HG03175 (cell line): Measurements from ENCODE around the gene UNC45A.
"Not testable (repeated sequence)": the region's sequence is repeated elsewhere in the genome, so short reads cannot be mapped to it uniquely, and the experiment has no call there.

Experiments used
- ATAC-seq: cut with Tn5 transposase; IDR thresholded peaks from one replicate; pipeline ENCODE4 v1.9.1; 2021; ENCODE audit warnings: mild to moderate bottlenecking, moderate library complexity; ENCODE audit not compliant: unreplicated experiment

UNC45A gene

DNA sequence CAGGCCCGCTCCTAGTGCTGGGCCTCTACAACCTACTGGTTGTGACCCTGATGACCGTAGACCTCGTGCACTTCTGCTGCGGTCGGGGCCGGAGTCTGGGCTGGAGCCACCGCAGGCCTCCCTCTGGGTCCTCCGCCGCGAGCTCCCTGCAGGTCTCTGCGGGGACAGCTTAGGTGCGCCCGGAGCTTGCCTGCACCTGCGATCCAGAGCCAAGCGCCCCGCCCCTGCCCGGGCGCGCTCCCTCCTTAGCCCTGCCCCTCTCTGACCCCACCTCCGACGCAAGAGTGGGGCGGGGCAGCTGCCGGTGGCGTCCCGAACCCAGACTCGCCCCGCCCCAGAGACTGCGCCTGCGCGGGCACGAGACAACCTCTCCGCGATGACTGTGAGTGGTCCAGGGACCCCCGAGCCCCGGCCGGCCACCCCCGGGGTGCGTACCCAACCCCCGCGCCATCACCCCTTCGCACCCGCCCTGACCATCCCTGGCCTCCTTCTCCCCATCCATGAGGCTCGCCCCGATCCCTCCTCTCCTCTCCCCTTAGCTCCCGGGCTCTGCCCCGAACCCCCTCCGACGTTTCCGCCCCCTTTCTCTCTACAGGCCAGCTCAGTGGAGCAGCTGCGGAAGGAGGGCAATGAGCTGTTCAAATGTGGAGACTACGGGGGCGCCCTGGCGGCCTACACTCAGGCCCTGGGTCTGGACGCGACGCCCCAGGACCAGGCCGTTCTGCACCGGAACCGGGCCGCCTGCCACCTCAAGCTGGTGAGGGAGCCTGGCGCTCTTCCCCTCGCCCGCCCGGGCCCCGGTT is at the start of gene UNC45A:
UNC45A (plus strand) TSS at position 337 of the 803 bp plus-strand sequence; CDS start at position 377, 40 bp downstream.
- ATAC-seq, result peak; percentile 67

DNA sequence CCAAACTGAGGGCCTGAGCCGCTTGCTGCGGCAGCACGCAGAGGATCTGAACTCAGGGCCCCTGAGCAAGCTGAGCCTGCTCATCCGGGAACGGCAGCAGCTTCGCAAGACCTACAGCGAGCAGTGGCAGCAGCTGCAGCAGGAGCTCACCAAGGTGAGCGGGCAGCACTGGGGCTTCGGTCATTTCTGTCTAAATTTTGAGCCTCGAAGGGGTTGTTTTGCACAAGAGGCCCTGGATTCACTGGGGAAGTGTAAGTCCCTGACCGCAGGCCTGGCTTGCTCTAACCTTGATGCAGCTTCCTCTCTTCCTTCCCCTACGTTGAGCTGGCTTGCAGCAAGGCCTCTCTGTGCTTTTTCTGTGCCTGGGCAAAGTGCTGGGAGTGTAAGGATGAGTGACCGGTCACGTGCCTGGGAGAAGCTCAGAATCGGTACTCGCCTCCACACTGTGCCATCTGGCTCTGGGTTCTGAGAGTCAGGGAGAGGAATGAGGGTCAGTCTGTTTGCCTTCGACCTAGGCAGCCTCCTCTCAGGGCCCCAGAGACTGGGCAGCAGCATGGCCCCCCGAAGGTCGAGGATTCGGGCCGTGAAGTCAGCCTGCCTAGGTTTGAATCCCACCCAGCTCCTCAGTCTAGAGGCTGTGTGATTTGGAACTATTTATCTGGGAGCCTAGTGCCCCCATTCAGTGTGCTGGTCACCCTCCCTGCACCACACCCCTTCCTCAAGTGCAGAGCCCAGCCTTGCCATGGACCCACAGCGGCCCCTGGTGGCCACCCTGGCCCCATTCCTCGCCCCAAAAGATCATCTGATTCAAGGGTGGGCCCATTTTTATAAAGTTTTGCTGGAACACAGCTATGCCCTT is 49.4 kb upstream of the UNC45A start:
- ATAC-seq, result peak; percentile 54

- ATAC-seq, result no peak
These were observed 48.8 kb upstream of the UNC45A start for GRCh38 chr15:90886291-90886614.

- no peak for ATAC-seq
These were observed 48.0 kb upstream of the UNC45A start for GRCh38 chr15:90887037-90887481.

GRCh38 chr15:90889313-90889730 is 45.8 kb upstream of the UNC45A start:
- ATAC-seq, result no peak

DNA sequence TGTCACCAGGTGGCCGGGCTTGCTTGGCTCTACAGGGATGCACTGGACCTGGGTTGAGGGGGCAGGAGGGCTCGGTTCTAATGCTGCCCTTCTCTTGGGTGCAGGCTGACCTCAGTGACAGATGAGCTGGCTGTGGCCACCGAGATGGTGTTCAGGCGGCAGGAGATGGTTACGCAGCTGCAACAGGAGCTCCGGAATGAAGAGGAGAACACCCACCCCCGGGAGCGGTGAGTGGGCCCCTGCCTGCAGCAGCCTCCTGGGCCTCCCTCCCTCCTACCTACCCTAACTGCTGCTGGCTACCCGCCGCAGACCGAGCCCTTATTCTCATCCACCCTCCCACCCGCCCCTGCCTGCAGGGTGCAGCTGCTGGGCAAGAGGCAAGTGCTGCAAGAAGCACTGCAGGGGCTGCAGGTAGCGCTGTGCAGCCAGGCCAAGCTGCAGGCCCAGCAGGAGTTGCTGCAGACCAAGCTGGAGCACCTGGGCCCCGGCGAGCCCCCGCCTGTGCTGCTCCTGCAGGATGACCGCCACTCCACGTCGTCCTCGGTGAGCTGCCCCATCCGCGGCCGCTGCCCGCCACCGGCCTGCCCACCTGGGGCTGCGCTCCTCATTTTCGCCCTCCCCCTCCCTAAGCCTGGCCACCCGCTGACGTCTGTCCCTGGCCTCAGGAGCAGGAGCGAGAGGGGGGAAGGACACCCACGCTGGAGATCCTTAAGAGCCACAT is 45.2 kb upstream of the UNC45A start:
- ATAC-seq, result no peak

GRCh38 chr15:90890839-90891238 is 44.2 kb upstream of the UNC45A start:
- ATAC-seq, result no peak

DNA sequence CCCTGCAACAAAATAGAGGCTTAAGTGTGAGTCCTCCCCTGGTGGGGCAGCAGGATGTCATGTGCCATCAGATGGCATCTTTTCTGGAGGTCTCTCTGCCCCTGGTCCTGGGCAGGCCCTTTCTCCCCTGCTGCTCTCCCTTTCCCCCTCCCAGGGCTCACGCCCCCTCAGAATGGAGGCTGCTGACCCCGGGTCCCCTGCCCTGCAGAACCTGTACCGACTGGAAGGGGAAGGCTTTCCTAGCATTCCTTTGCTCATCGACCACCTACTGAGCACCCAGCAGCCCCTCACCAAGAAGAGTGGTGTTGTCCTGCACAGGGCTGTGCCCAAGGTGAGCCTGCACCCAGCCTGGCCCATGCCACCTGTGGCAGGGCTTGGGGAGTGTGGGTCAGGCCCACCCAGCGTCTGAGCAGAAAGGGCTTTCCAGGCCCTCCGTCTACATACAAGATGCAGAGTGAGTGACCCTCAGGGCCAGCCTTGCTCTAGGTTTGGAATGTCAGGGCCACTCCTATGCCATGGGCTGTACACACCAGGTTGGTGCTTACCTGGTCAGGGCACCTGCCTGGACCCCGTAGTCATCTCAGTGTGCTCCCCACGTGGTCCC is 43.6 kb upstream of the UNC45A start:
- no peak for ATAC-seq

DNA sequence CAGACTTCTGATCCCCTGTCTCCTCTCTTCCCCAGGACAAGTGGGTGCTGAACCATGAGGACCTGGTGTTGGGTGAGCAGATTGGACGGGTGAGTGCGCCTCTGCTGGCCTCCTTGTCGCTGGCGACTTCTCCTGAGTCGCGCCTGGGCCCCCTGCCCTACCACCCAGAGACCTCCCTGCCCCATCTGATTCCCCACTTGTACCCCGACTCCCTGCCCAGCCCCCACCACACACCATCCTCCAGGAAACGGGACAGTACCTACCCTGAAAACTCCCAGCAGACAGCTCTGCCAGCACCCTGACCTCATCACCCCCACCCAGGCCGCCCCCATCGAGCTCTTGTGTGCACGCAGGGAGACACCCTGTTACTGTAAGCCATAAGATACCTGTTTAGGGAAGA is 43.1 kb upstream of the UNC45A start:
- ATAC-seq, result no peak

GRCh38 chr15:90892498-90893174 is 42.4 kb upstream of the UNC45A start:
- ATAC-seq, result no peak

DNA sequence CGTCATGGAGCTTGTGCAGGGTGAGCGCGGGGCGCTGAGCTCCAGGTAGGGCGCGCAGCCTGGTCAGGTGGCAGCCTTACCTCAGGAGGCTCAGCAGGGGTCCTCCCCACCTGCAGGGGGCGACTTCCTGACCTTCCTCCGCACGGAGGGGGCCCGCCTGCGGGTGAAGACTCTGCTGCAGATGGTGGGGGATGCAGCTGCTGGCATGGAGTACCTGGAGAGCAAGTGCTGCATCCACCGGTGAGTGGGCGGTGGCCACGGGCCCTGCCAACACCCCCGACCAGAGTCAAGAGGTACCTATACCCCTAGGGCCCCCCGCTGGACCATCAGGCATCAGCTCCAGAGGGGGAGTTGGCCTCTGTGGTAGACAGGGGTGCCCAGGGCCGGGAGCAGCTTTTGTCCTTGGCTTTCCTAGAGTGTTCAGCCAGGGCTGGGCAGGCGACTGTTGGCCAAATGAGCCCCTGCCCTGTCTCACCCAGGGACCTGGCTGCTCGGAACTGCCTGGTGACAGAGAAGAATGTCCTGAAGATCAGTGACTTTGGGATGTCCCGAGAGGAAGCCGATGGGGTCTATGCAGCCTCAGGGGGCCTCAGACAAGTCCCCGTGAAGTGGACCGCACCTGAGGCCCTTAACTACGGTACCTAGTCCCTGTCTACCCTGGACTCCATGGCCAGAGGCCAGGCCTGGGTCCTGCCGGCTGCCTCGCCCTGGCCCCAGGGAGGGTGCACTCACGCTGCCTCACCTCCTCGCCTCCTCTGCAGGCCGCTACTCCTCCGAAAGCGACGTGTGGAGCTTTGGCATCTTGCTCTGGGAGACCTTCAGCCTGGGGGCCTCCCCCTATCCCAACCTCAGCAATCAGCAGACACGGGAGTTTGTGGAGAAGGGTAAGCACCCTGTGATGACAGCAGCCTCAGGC is 41.7 kb upstream of the UNC45A start:
- no peak for ATAC-seq

GRCh38 chr15:90895571-90896117 is 39.4 kb upstream of the UNC45A start:
- no peak for ATAC-seq

DNA sequence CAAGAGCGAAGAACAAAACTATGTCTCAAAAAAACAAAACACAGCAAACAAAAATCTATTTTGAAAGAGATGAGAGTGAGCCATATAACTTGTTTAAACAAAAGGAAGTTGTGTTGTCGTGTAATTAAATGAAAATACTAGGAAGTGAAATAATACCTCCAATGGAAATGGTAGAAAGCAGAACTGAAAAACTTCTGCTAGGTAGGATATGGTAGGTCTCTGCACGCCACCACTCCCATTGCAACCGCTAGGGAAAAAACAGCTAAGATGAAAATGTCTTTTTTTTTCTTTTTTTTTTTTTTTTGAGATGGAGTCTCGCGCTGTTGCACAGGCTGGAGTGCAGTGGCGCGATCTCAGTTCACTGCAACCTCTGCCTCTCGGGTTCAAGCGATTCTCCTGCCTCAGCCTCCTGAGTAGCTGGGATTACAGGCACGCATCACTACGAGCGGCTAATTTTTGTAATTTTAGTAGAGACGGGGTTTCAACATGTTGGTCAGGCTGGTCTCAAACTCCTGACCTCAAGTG is 37.9 kb upstream of the UNC45A start:
- not testable (repeated sequence) for ATAC-seq

GRCh38 chr15:90901175-90902039 is 33.7 kb upstream of the UNC45A start:
- ATAC-seq, result no peak

GRCh38 chr15:90902040-90902839 is 32.8 kb upstream of the UNC45A start:
- peak; percentile 66 for ATAC-seq

GRCh38 chr15:90902840-90903732 is 32.0 kb upstream of the UNC45A start, which contains the start of gene MAN2A2:
Gene MAN2A2 (plus strand): TSS chr15:90903302. CDS start chr15:90904208, 906 bp downstream.
- ATAC-seq, result peak; percentile 59
